Mesenchymal stem cell (in vitro differentiated cells and primary cell): ENCODE results near the gene COX19.

Experiments used
- DNase-seq: peaks from one replicate; pipeline ENCODE4 v3.0.0-alpha.2; 2013
- H2AFZ ChIP-seq: one replicate; pipeline ENCODE4 v1.6.1; 2013; ENCODE audit warnings: low read depth, mild to moderate bottlenecking, control low read depth, inconsistent platforms, low read length, moderate library complexity
- H2AK5ac ChIP-seq: 2 replicates; pipeline ENCODE4 v1.6.1; 2013; ENCODE audit warnings: low read length, moderate library complexity, mild to moderate bottlenecking, inconsistent platforms; ENCODE audit not compliant: severe bottlenecking
- H2BK120ac ChIP-seq: one replicate; pipeline ENCODE4 v1.6.1; 2013; ENCODE audit warnings: low read depth, mild to moderate bottlenecking, inconsistent platforms, low read length, moderate library complexity
- H2BK12ac ChIP-seq, 2 experiments: one replicate each; pipeline ENCODE4 v1.6.1; 2013; ENCODE audit warnings: inconsistent platforms in 2 of 2, low read length in 2 of 2, mild to moderate bottlenecking in 2 of 2, moderate library complexity in 2 of 2, control low read depth in 1 of 2
- H2BK15ac ChIP-seq: one replicate; pipeline ENCODE4 v1.6.1; 2013; ENCODE audit warnings: mild to moderate bottlenecking, low read depth, inconsistent platforms; ENCODE audit not compliant: poor library complexity, severe bottlenecking
- H2BK5ac ChIP-seq: 2 replicates; pipeline ENCODE4 v1.6.1; 2013; ENCODE audit warnings: low read depth, mild to moderate bottlenecking, low read length, control low read depth, inconsistent platforms; ENCODE audit not compliant: poor library complexity, severe bottlenecking
- H3K14ac ChIP-seq, 2 experiments: one replicate each; pipeline ENCODE4 v1.6.1; 2013; ENCODE audit warnings: inconsistent platforms in 2 of 2, low read length in 2 of 2, control low read depth in 1 of 2, mild to moderate bottlenecking in 1 of 2, moderate library complexity in 1 of 2
- H3K18ac ChIP-seq, 2 experiments: one replicate each; pipeline ENCODE4 v1.6.1; 2013; ENCODE audit warnings: inconsistent platforms in 2 of 2, low read length in 2 of 2, control low read depth in 1 of 2, low read depth in 1 of 2, mild to moderate bottlenecking in 1 of 2
- H3K23ac ChIP-seq, 2 experiments: one replicate each; pipeline ENCODE4 v1.6.1; 2013; ENCODE audit warnings: inconsistent platforms in 2 of 2, low read length in 2 of 2, mild to moderate bottlenecking in 2 of 2, moderate library complexity in 2 of 2, control low read depth in 1 of 2
- H3K27ac ChIP-seq: 2 replicates; pipeline ENCODE4 v1.5.1; 2013; ENCODE audit warnings: mild to moderate bottlenecking, moderate library complexity, low read length, control low read depth, inconsistent platforms; ENCODE audit not compliant: poor library complexity, severe bottlenecking
- H3K27me3 ChIP-seq, 2 experiments: 2 replicates each; pipeline versions ENCODE4 v1.6.1 to v1.7.0; 2013; ENCODE audit warnings: low read length in 2 of 2, mild to moderate bottlenecking in 2 of 2, moderate library complexity in 2 of 2, control low read depth in 1 of 2, inconsistent platforms in 1 of 2; ENCODE audit not compliant: control insufficient read depth in 1 of 2, insufficient read depth in 1 of 2
- H3K36me3 ChIP-seq, 2 experiments: 2 replicates each; pipeline versions ENCODE4 v1.6.1 to v1.7.0; 2013; ENCODE audit warnings: low read length in 2 of 2, control low read depth in 1 of 2, inconsistent platforms in 1 of 2, low read depth in 1 of 2, mild to moderate bottlenecking in 1 of 2; ENCODE audit not compliant: insufficient read depth in 2 of 2, control insufficient read depth in 1 of 2
- H3K4ac ChIP-seq, 2 experiments: one replicate each; pipeline ENCODE4 v1.6.1; 2013; ENCODE audit warnings: inconsistent platforms in 2 of 2, low read length in 2 of 2, mild to moderate bottlenecking in 2 of 2, moderate library complexity in 2 of 2, control low read depth in 1 of 2, low read depth in 1 of 2
- H3K4me1 ChIP-seq: 2 replicates; pipeline ENCODE4 v1.6.1; 2013; ENCODE audit warnings: low read depth, low read length, control low read depth; ENCODE audit not compliant: control insufficient read depth, insufficient read depth
- H3K4me2 ChIP-seq: 2 replicates; pipeline ENCODE4 v1.6.1; 2013; ENCODE audit warnings: low read length, mild to moderate bottlenecking, inconsistent platforms; ENCODE audit not compliant: poor library complexity, severe bottlenecking
- H3K4me3 ChIP-seq, 2 experiments: 2 replicates each; pipeline versions ENCODE4 v1.5.1 to v1.7.0; 2013; ENCODE audit warnings: low read length in 2 of 2, mild to moderate bottlenecking in 2 of 2, control low read depth in 1 of 2, low read depth in 1 of 2; ENCODE audit not compliant: insufficient read depth in 1 of 2
- H3K79me1 ChIP-seq: replicated peaks from 2 replicates; pipeline ENCODE4 v1.6.1; 2013; ENCODE audit warnings: mild to moderate bottlenecking, control low read depth, low read length, inconsistent platforms; ENCODE audit not compliant: poor library complexity, severe bottlenecking
- H3K9ac ChIP-seq: 2 replicates; pipeline ENCODE4 v1.7.0; 2013; ENCODE audit warnings: mild to moderate bottlenecking, low read length, moderate library complexity
- H3K9me3 ChIP-seq: 2 replicates; pipeline ENCODE4 v1.7.0; 2013; ENCODE audit warnings: mild to moderate bottlenecking, low read length; ENCODE audit not compliant: control insufficient read depth
- H4K8ac ChIP-seq: one replicate; pipeline ENCODE4 v1.6.1; 2013; ENCODE audit warnings: inconsistent platforms, mild to moderate bottlenecking, low read length, moderate library complexity
- H4K91ac ChIP-seq: one replicate; pipeline ENCODE4 v1.6.1; 2013; ENCODE audit warnings: mild to moderate bottlenecking, low read length, inconsistent platforms
- WGBS: methylation state at CpG from one replicate; pipeline ENCODE4 v1.1.7; 2013; ENCODE audit warnings: mixed read lengths; 5-methylcytosine and 5-hydroxymethylcytosine counted together

Gene COX19

GRCh38 chr7:946256-946996 lies 28.9 kb downstream of the COX19 start:
- Histone ChIP-seq H2BK5ac (no peak overlapping the region), H3K27ac (no peak overlapping the region), H2BK15ac (no peak overlapping the region), H3K9me3 (peaks cover 4% of the 10 kb centered on the region), H3K4me2 (no peak overlapping the region), H2BK120ac (no peak overlapping the region), H3K23ac (no peak overlapping the region), H3K27me3 (peaks cover 0 to 23% of the 10 kb centered on the region in 2 experiments), H3K4ac (no peak overlapping the region), H3K9ac (no peak overlapping the region), H2AFZ (peak overlapping the region; percentile 1), H2BK12ac (no peak overlapping the region), H4K8ac (no peak overlapping the region), H4K91ac (no peak overlapping the region), H3K18ac (no peak overlapping the region), H3K4me1 (peaks cover 7% of the 10 kb centered on the region), H3K14ac (no peak overlapping the region), H2AK5ac (no peak overlapping the region), H3K36me3 (no peaks in the 10 kb centered on the region), H3K79me1 (no peaks in the 10 kb centered on the region), H3K4me3 (no peak overlapping the region)
- no peak for DNase-seq
- WGBS, result 86% methylated on average over 28 of the region's 29 CpGs

GRCh38 chr7:945556-946255 lies 29.6 kb downstream of the COX19 start:
- WGBS, result 47% methylated on average over 30 of the region's 30 CpGs
- Histone ChIP-seq H3K27ac (no peak overlapping the region), H4K91ac (no peak overlapping the region), H3K27me3 (peaks cover 0 to 29% of the 10 kb centered on the region in 2 experiments), H3K9me3 (peaks cover 8% of the 10 kb centered on the region), H3K4ac (no peak overlapping the region), H2BK120ac (no peak overlapping the region), H2AK5ac (no peak overlapping the region), H4K8ac (no peak overlapping the region), H3K79me1 (no peaks in the 10 kb centered on the region), H3K23ac (no peak overlapping the region), H3K14ac (no peak overlapping the region), H3K36me3 (no peaks in the 10 kb centered on the region), H2BK15ac (no peak overlapping the region), H3K4me2 (no peak overlapping the region), H2AFZ (peak overlapping the region; percentile 1), H2BK12ac (no peak overlapping the region), H2BK5ac (no peak overlapping the region), H3K9ac (no peak overlapping the region), H3K18ac (no peak overlapping the region), H3K4me3 (no peak overlapping the region), H3K4me1 (peaks cover 7% of the 10 kb centered on the region)
- DNase-seq, result no peak

GRCh38 chr7:945147-945555 lies 30.2 kb downstream of the COX19 start:
- Histone ChIP-seq H3K23ac (no peak overlapping the region), H2BK120ac (no peak overlapping the region), H4K91ac (no peak overlapping the region), H3K4me3 (no peak overlapping the region), H3K14ac (no peak overlapping the region), H3K27me3 (peaks cover 0 to 34% of the 10 kb centered on the region in 2 experiments), H2AFZ (peak overlapping the region; percentile 19), H3K36me3 (no peaks in the 10 kb centered on the region), H2AK5ac (no peak overlapping the region), H2BK12ac (no peak overlapping the region), H3K4me2 (no peak overlapping the region), H3K4me1 (peaks cover 7% of the 10 kb centered on the region), H2BK15ac (no peak overlapping the region), H3K4ac (no peak overlapping the region), H3K27ac (no peak overlapping the region), H3K9ac (no peak overlapping the region), H3K9me3 (peaks cover 13% of the 10 kb centered on the region), H2BK5ac (no peak overlapping the region), H4K8ac (no peak overlapping the region), H3K79me1 (no peaks in the 10 kb centered on the region), H3K18ac (no peak overlapping the region)
- WGBS, result 80% methylated on average over 13 of the region's 13 CpGs
- DNase-seq, result no peak

GRCh38 chr7:944744-945143 lies 30.6 kb downstream of the COX19 start:
- peaks cover 15% of the 10 kb centered on the region for H3K9me3 ChIP-seq
- H2AFZ ChIP-seq, result peak overlapping the region; percentile 19
- H4K8ac ChIP-seq, result no peak overlapping the region
- no peak overlapping the region for H2BK120ac ChIP-seq
- peaks cover 0 to 31% of the 10 kb centered on the region in 2 experiments for H3K27me3 ChIP-seq
- no peaks in the 10 kb centered on the region for H3K79me1 ChIP-seq
- H3K36me3 ChIP-seq, result no peaks in the 10 kb centered on the region
- H3K4ac ChIP-seq, result no peak overlapping the region
- WGBS, result 81% methylated on average over 4 of the region's 5 CpGs
- no peak overlapping the region for H3K4me3 ChIP-seq
- H4K91ac ChIP-seq, result no peak overlapping the region
- H2AK5ac ChIP-seq, result no peak overlapping the region
- H3K23ac ChIP-seq, result no peak overlapping the region
- H3K9ac ChIP-seq, result no peak overlapping the region
- no peak overlapping the region for H3K18ac ChIP-seq
- no peak overlapping the region for H2BK5ac ChIP-seq
- H3K14ac ChIP-seq, result no peak overlapping the region
- DNase-seq, result no peak
- no peak overlapping the region for H2BK12ac ChIP-seq
- no peak overlapping the region for H2BK15ac ChIP-seq
- peaks cover 7% of the 10 kb centered on the region for H3K4me1 ChIP-seq
- H3K27ac ChIP-seq, result no peak overlapping the region
- H3K4me2 ChIP-seq, result no peak overlapping the region
